ENCODE data around the gene KCND3.

- TF ChIP-seq CTCF (IDR thresholded peaks at IDR 0.05; ENCODE audit: insufficient read depth, low read depth, low read length) (no peak), EZH2 (IDR thresholded peaks at IDR 0.05; ENCODE audit: insufficient read depth, low read length) (no peak)
Measured at GRCh38 chr1:111983500-111983899, 6.0 kb downstream of the KCND3 start.

Data from astrocyte (in vitro differentiated cells and primary cell).